DND-41 (cell line): ENCODE results near the gene RIPK4.

Experiments used
- ATAC-seq: fragments of 200-7000 bp; cut with Tn5 transposase; 3 replicates; pipeline ENCODE4 v1.9.1; 2021; ENCODE audit warnings: low read depth; ENCODE audit not compliant: insufficient read depth
- DNase-seq: peaks from one replicate; pipeline ENCODE4 v3.0.0-alpha.2; 2020
- H2AFZ ChIP-seq: 2 replicates; pipeline ENCODE4 v1.6.0; 2012; ENCODE audit warnings: low read depth, low read length
- H3K27ac ChIP-seq: 2 replicates; pipeline ENCODE4 v1.5.1; 2012; ENCODE audit warnings: low read length, inconsistent platforms
- H3K27me3 ChIP-seq: fragments of 200-600 bp; sonication (generic); 2 replicates; pipeline ENCODE4 v1.6.0; 2012; ENCODE audit warnings: low read length, mild to moderate bottlenecking, inconsistent platforms; ENCODE audit not compliant: insufficient read depth, poor library complexity
- H3K36me3 ChIP-seq: 2 replicates; pipeline ENCODE4 v1.5.1; 2012; ENCODE audit warnings: low read length, inconsistent platforms; ENCODE audit not compliant: insufficient read depth
- H3K4me1 ChIP-seq: 2 replicates; pipeline ENCODE4 v1.5.1; 2012; ENCODE audit warnings: mild to moderate bottlenecking, low read length; ENCODE audit not compliant: insufficient read depth
- H3K4me2 ChIP-seq: 2 replicates; pipeline ENCODE4 v1.6.0; 2012; ENCODE audit warnings: mild to moderate bottlenecking, moderate library complexity, low read length, inconsistent platforms; ENCODE audit not compliant: insufficient read depth
- H3K4me3 ChIP-seq, 2 experiments: fragments of 200-600 bp in 1 of 2; shearing (Covaris generic) in 1 of 2; 2 replicates each; pipeline ENCODE4 v1.5.1; 2012 to 2016; ENCODE audit warnings: inconsistent platforms in 2 of 2, low read length in 2 of 2, mild to moderate bottlenecking in 2 of 2, low read depth in 1 of 2, moderate library complexity in 1 of 2
- H3K79me2 ChIP-seq: 2 replicates; pipeline ENCODE4 v1.6.0; 2012; ENCODE audit warnings: low read length, inconsistent platforms; ENCODE audit not compliant: insufficient read depth
- H3K9ac ChIP-seq: 2 replicates; pipeline ENCODE4 v1.6.0; 2012; ENCODE audit warnings: low read depth, mild to moderate bottlenecking, inconsistent platforms, low read length, moderate library complexity
- H3K9me3 ChIP-seq: 2 replicates; pipeline ENCODE4 v1.5.1; 2012; ENCODE audit warnings: low read length, moderate library complexity, mild to moderate bottlenecking, inconsistent platforms; ENCODE audit not compliant: insufficient read depth, severe bottlenecking
- H4K20me1 ChIP-seq: 2 replicates; pipeline ENCODE4 v1.6.0; 2012; ENCODE audit warnings: low read length; ENCODE audit not compliant: insufficient read depth
- CTCF ChIP-seq: IDR thresholded peaks from 2 replicates; pipeline ENCODE4 v1.5.1; 2012; ENCODE audit warnings: borderline replicate concordance, low read length, moderate library complexity, mild to moderate bottlenecking; ENCODE audit not compliant: poor library complexity, severe bottlenecking; ENCODE audit errors: extremely low read depth
- EZH2 ChIP-seq: IDR thresholded peaks from 3 replicates; pipeline ENCODE4 v1.6.1; 2012; ENCODE audit warnings: borderline replicate concordance, low read depth, mild to moderate bottlenecking, moderate library complexity, low read length, inconsistent platforms; ENCODE audit not compliant: severe bottlenecking

RIPK4 gene

GRCh38 chr21:41802198-41802584, 35.3 kb upstream of the RIPK4 start:
- H3K27ac ChIP-seq = peak overlapping the region; percentile 35
- no peak for ATAC-seq
- no peak overlapping the region for H3K4me3 ChIP-seq
- H2AFZ ChIP-seq = no peak overlapping the region
- H3K79me2 ChIP-seq = peaks cover 5% of the 10 kb centered on the region
- no peak for TF ChIP-seq CTCF
- TF ChIP-seq EZH2 = no peak
- peaks cover 76% of the 10 kb centered on the region for H3K36me3 ChIP-seq
- H3K9me3 ChIP-seq = no peaks in the 10 kb centered on the region
- no peak overlapping the region for H3K9ac ChIP-seq
- no peaks in the 10 kb centered on the region for H4K20me1 ChIP-seq
- H3K4me2 ChIP-seq = no peak overlapping the region
- H3K27me3 ChIP-seq = no peaks in the 10 kb centered on the region
- no peak for DNase-seq
- H3K4me1 ChIP-seq = no peaks in the 10 kb centered on the region

- Histone ChIP-seq H3K4me2 (no peak overlapping the region), H2AFZ (no peak overlapping the region), H3K4me1 (no peaks in the 10 kb centered on the region), H3K9ac (no peak overlapping the region), H4K20me1 (no peaks in the 10 kb centered on the region), H3K27me3 (no peaks in the 10 kb centered on the region), H3K9me3 (no peaks in the 10 kb centered on the region), H3K36me3 (peaks cover 78% of the 10 kb centered on the region), H3K27ac (peak overlapping the region; percentile 35), H3K79me2 (peaks cover under 1% of the 10 kb centered on the region; the same call in 1 of the 2 replicates), H3K4me3 (no peak overlapping the region)
- TF ChIP-seq EZH2 = no peak
- no peak for TF ChIP-seq CTCF
- no peak for ATAC-seq
- DNase-seq = no peak
These were observed 34.7 kb upstream of the RIPK4 start for GRCh38 chr21:41801321-41802197.

- no peak for DNase-seq
- Histone ChIP-seq H3K9me3 (no peaks in the 10 kb centered on the region), H2AFZ (no peak overlapping the region), H3K27ac (no peak overlapping the region), H3K9ac (no peak overlapping the region), H3K36me3 (peaks cover 79% of the 10 kb centered on the region), H3K4me1 (no peaks in the 10 kb centered on the region), H3K27me3 (no peaks in the 10 kb centered on the region), H3K79me2 (no peaks in the 10 kb centered on the region), H3K4me2 (no peak overlapping the region), H4K20me1 (no peaks in the 10 kb centered on the region), H3K4me3 (no peak overlapping the region)
- ATAC-seq = no peak
- TF ChIP-seq EZH2 (no peak), CTCF (no peak)
These were observed 33.8 kb upstream of the RIPK4 start for GRCh38 chr21:41800425-41801320.
